K562 (cell line): Measurements from ENCODE around the gene MED15.

Experiments used
- ARNT ChIP-seq, 2 experiments: fragments of 450-650 bp; IDR thresholded peaks; 2 replicates each; pipeline ENCODE4 v1.6.1; 2016; ENCODE audit warnings: mild to moderate bottlenecking in 1 of 2
- POLR3G ChIP-seq: IDR thresholded peaks from 2 replicates; pipeline ENCODE4 v1.6.1; 2011; ENCODE audit not compliant: insufficient read length, insufficient replicate concordance; ENCODE audit errors: extremely low read depth
- RBM22 ChIP-seq: fragments of 200-400 bp; formaldehyde crosslinking; IDR thresholded peaks from 2 replicates; pipeline ENCODE4 v1.6.1; 2018; ENCODE audit warnings: low read length, low read depth; ENCODE audit not compliant: poor library complexity, severe bottlenecking
- SMARCE1 ChIP-seq: fragments of 450-650 bp; IDR thresholded peaks from 2 replicates; pipeline ENCODE4 v1.7.1; 2016; ENCODE audit warnings: mild to moderate bottlenecking
- UBTF ChIP-seq, 2 experiments: IDR thresholded peaks; 2 replicates each; pipeline ENCODE4 v1.6.1; 2012; ENCODE audit warnings: improper control_type of control experiment in 2 of 2, low read depth in 2 of 2, low read length in 2 of 2, borderline replicate concordance in 1 of 2
- ZFP1 ChIP-seq: fragments of 450-650 bp; formaldehyde crosslinking; IDR thresholded peaks from 2 replicates; pipeline ENCODE4 v1.4.0; 2020; ENCODE audit warnings: mild to moderate bottlenecking, mixed read lengths

- TF ChIP-seq POLR3G (no peak), ZFP1 (CRISPR knock-in tag) (no peak), ARNT (IDR thresholded peaks at IDR 0.05) (no peak), RBM22 (no peak), UBTF (IDR thresholded peaks at IDR 0.05; ENCODE audit: borderline replicate concordance in 1 of 2, low read depth in 2 of 2, low read length in 2 of 2) (no peak), SMARCE1 (no peak)
These were observed 43.9 kb upstream of the MED15 start for GRCh38 chr22:20463324-20464095.
